BLaER1 treated with 17β-estradiol and CSF1 and Interleukin-3, amounts not matched to agents 10 nM and 100 nM (cell line): ENCODE data around the gene CLHC1.

Experiments
- H3K27ac ChIP-seq, 11 experiments: shearing (Covaris generic); formaldehyde crosslinking; 2 replicates each; pipeline ENCODE4 v1.8.1; 2022
- H3K27me3 ChIP-seq, 11 experiments: shearing (Covaris generic); formaldehyde crosslinking; 2 replicates each; pipeline ENCODE4 v1.8.1; 2022
- H3K36me3 ChIP-seq, 11 experiments: shearing (Covaris generic); formaldehyde crosslinking; 2 replicates each; pipeline ENCODE4 v1.8.1; 2022
- H3K4me1 ChIP-seq, 10 experiments: shearing (Covaris generic); formaldehyde crosslinking; 2 replicates each; pipeline ENCODE4 v1.8.1; 2022
- H3K4me2 ChIP-seq, 11 experiments: shearing (Covaris generic); formaldehyde crosslinking; 2 replicates each; pipeline ENCODE4 v1.8.1; 2022
- H3K4me3 ChIP-seq, 10 experiments: shearing (Covaris generic); formaldehyde crosslinking; 2 replicates each; pipeline ENCODE4 v1.8.1; 2022
- H3K9ac ChIP-seq, 11 experiments: shearing (Covaris generic); formaldehyde crosslinking; 2 replicates each; pipeline ENCODE4 v1.8.1; 2022
- H3K9me3 ChIP-seq, 11 experiments: shearing (Covaris generic); formaldehyde crosslinking; replicated peaks in 1 of 11; 2 replicates each; pipeline ENCODE4 v1.8.1; 2022
- H4K20me1 ChIP-seq, 11 experiments: shearing (Covaris generic); formaldehyde crosslinking; 2 replicates each; pipeline ENCODE4 v1.8.1; 2022
- Cebpa-rat ChIP-seq, 11 experiments: shearing (Covaris generic); IDR thresholded peaks; 2 replicates each; pipeline ENCODE4 v1.8.1; 2022

Gene CLHC1

GRCh38 chr2:55152475-55153412 is 79.3 kb downstream of the CLHC1 start:
- Histone ChIP-seq H3K9ac (peak overlapping the region in 10 of 11 experiments; percentile 1 to 68 (median 53); a peak in 17 of 22 replicates), H3K9me3 (no peaks in the 10 kb centered on the region), H3K27me3 (no peaks in the 10 kb centered on the region), H3K4me1 (peaks cover 32 to 88% (median 69%) of the 10 kb centered on the region in 10 experiments), H4K20me1 (no peaks in the 10 kb centered on the region), H3K27ac (peak overlapping the region; percentile 55 to 83 (median 69); a peak in 21 of 22 replicates), H3K4me3 (peak overlapping the region in 1 of 10 experiments; percentile 29; a peak in 1 of 20 replicates), H3K36me3 (no peaks in the 10 kb centered on the region), H3K4me2 (peak overlapping the region; percentile 61 to 86 (median 75))
- TF ChIP-seq Cebpa-rat (IDR thresholded peaks at IDR 0.05) = peak in 9 of 11 experiments; percentile 20 to 71 (median 52); a peak in 10 of 22 replicates

DNA sequence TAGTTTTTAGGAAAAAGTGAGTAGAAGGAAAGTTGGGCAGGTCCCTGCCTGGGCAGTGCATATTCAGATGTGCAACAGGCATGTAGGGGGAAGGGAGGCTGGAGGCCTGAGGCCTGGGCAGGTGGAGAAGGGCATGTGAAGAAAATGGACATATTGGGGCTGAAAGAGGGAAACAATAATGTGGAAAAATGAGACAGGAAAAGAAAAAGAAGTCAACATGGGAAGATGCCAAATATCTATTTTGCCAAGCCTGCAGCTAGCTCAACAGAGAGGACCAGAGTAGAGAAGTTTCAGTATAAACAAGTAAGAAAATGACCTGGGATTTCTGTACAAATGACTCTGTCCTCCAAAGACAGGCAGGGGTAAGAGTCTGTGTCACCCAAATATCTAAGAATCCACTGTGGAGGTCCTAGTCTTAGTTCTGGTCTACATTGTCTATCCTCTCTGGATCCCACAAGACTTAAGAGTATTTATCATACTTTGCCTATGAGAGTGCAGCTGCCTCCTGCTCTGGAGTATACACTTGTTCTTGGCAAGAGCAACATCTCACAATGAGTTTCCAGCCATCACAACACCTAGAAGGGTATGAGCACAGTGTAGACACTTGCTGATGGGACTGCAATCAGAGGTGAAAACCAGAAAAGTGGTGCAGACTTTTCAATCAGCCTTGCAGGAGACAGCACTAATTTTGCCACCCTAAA is 80.2 kb downstream of the CLHC1 start:
- Histone ChIP-seq H3K4me2 (peak overlapping the region; percentile 61 to 86 (median 75)), H3K27me3 (no peaks in the 10 kb centered on the region), H3K4me1 (peaks cover 26 to 87% (median 60%) of the 10 kb centered on the region in 10 experiments), H3K27ac (peak overlapping the region in 10 of 11 experiments; percentile 55 to 83 (median 70); a peak in 18 of 22 replicates), H3K36me3 (no peaks in the 10 kb centered on the region), H4K20me1 (no peaks in the 10 kb centered on the region), H3K9ac (peak overlapping the region in 5 of 11 experiments; percentile 16 to 68 (median 58); a peak in 7 of 22 replicates), H3K9me3 (no peaks in the 10 kb centered on the region), H3K4me3 (no peak overlapping the region; a peak in 1 of 20 replicates)
- TF ChIP-seq Cebpa-rat (IDR thresholded peaks at IDR 0.05) = no peak

GRCh38 chr2:55150834-55151233 is 81.3 kb downstream of the CLHC1 start:
- no peaks in the 10 kb centered on the region for H3K27me3 ChIP-seq
- H3K4me2 ChIP-seq = peak overlapping the region in 8 of 11 experiments; percentile 72 to 86 (median 78); a peak in 14 of 22 replicates
- H4K20me1 ChIP-seq = no peaks in the 10 kb centered on the region
- no peak for TF ChIP-seq Cebpa-rat (IDR thresholded peaks at IDR 0.05)
- no peak overlapping the region for H3K4me3 ChIP-seq
- no peak overlapping the region for H3K9ac ChIP-seq
- no peaks in the 10 kb centered on the region for H3K9me3 ChIP-seq
- peak overlapping the region in 6 of 11 experiments; percentile 17 to 83 (median 52); a peak in 10 of 22 replicates for H3K27ac ChIP-seq
- H3K36me3 ChIP-seq = no peaks in the 10 kb centered on the region
- peaks cover 25 to 87% (median 58%) of the 10 kb centered on the region in 10 experiments for H3K4me1 ChIP-seq

GRCh38 chr2:55148269-55148668 is 83.8 kb downstream of the CLHC1 start:
- Histone ChIP-seq H3K4me3 (no peak overlapping the region), H3K4me2 (peak overlapping the region in 5 of 11 experiments; percentile 43 to 82 (median 76); a peak in 10 of 22 replicates)

GRCh38 chr2:55147531-55147930 is 84.6 kb downstream of the CLHC1 start:
- Histone ChIP-seq H3K4me3 (no peak overlapping the region), H3K4me2 (peak overlapping the region in 4 of 11 experiments; percentile 43 to 82 (median 76); a peak in 6 of 22 replicates), H3K27me3 (no peaks in the 10 kb centered on the region), H4K20me1 (no peaks in the 10 kb centered on the region), H3K4me1 (peaks cover 10 to 63% (median 37%) of the 10 kb centered on the region in 10 experiments), H3K36me3 (no peaks in the 10 kb centered on the region), H3K9ac (no peak overlapping the region), H3K9me3 (peaks cover 0 to 16% (median 5%) of the 10 kb centered on the region in 11 experiments; a peak in 4 of 22 replicates), H3K27ac (peak overlapping the region in 3 of 11 experiments; percentile 8 to 78 (median 59); a peak in 4 of 22 replicates)
- no peak for TF ChIP-seq Cebpa-rat (IDR thresholded peaks at IDR 0.05)

More at GRCh38 chr2:55148269-55148668, 83.8 kb downstream of the CLHC1 start:
- Histone ChIP-seq H3K27me3 (no peaks in the 10 kb centered on the region), H3K36me3 (no peaks in the 10 kb centered on the region), H3K9ac (no peak overlapping the region), H3K4me1 (peaks cover 17 to 71% (median 44%) of the 10 kb centered on the region in 10 experiments), H3K9me3 (peaks cover 0 to 16% (median 5%) of the 10 kb centered on the region in 11 experiments; a peak in 4 of 22 replicates), H3K27ac (peak overlapping the region in 2 of 11 experiments; percentile 59 to 78; a peak in 5 of 22 replicates), H4K20me1 (no peaks in the 10 kb centered on the region)
- no peak for TF ChIP-seq Cebpa-rat (IDR thresholded peaks at IDR 0.05)

GRCh38 chr2:55147041-55147440 is 85.1 kb downstream of the CLHC1 start:
- H3K9me3 ChIP-seq = peaks cover 0 to 16% (median 5%) of the 10 kb centered on the region in 11 experiments; a peak in 4 of 22 replicates
- no peaks in the 10 kb centered on the region for H4K20me1 ChIP-seq
- no peak overlapping the region for H3K9ac ChIP-seq
- no peaks in the 10 kb centered on the region for H3K27me3 ChIP-seq
- H3K4me2 ChIP-seq = peak overlapping the region in 1 of 11 experiments; percentile 77; a peak in 1 of 22 replicates
- no peak overlapping the region for H3K4me3 ChIP-seq
- H3K36me3 ChIP-seq = no peaks in the 10 kb centered on the region
- peaks cover 5 to 58% (median 32%) of the 10 kb centered on the region in 10 experiments; a peak in 19 of 20 replicates for H3K4me1 ChIP-seq
- peak overlapping the region in 3 of 11 experiments; percentile 8 to 78 (median 59); a peak in 3 of 22 replicates for H3K27ac ChIP-seq
- TF ChIP-seq Cebpa-rat (IDR thresholded peaks at IDR 0.05) = no peak

DNA sequence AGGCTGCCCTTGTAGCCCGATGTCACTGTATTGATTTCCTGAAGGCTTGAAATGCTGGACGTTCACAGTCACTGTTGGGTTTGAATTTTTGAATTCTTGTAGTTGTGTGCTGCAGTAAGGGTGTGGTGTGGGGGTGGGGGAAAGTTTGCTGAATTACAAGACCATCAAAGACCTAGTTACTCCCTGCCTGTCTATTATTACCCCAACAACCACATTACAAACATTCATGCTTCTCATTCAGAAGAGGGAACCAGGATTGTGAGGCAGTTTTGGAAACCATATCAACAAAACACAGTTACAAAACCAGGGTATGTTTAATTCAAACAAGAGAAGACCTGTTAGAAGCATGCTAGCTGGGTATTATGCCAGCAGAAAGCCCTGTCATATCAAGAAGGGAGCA is 85.8 kb downstream of the CLHC1 start:
- H3K4me2 ChIP-seq = no peak overlapping the region
- H3K27me3 ChIP-seq = no peaks in the 10 kb centered on the region
- no peaks in the 10 kb centered on the region for H3K36me3 ChIP-seq
- peaks cover 0 to 51% (median 24%) of the 10 kb centered on the region in 10 experiments; a peak in 14 of 20 replicates for H3K4me1 ChIP-seq
- peak overlapping the region in 1 of 11 experiments; percentile 78; a peak in 2 of 22 replicates for H3K27ac ChIP-seq
- H3K9me3 ChIP-seq = peaks cover 0 to 16% (median 5%) of the 10 kb centered on the region in 11 experiments; a peak in 4 of 22 replicates
- no peak for TF ChIP-seq Cebpa-rat (IDR thresholded peaks at IDR 0.05)
- H3K4me3 ChIP-seq = no peak overlapping the region
- H4K20me1 ChIP-seq = no peaks in the 10 kb centered on the region
- H3K9ac ChIP-seq = no peak overlapping the region
